SK-N-DZ (cell line): ENCODE results near the gene GALNT18. TPM values are rescaled to one million over a fixed set of nuclear protein-coding genes. Genes with fewer than 3 reads are reported as not detected.

ENCODE experiments used
- DNase-seq: peaks from one replicate; pipeline ENCODE4 v3.0.0-alpha.2; 2015; ENCODE audit warnings: low spot score
- polyA plus RNA-seq, 2 experiments: library from polyadenylated mRNA; depleted of rRNA; stranded (reverse); fragments of >200 nt; gene quantifications; 2 replicates each; pipeline ENCODE4 v1.2.3, GENCODE V29; 2014

Gene GALNT18
- 0.08 and 0.74 TPM in 2 replicates for polyA plus RNA-seq (2014; cell fraction: cytosol; rRNA removed)
- 0.07 and 0.37 TPM in 2 replicates for polyA plus RNA-seq (2014; cell fraction: nucleus; rRNA removed)

DNA sequence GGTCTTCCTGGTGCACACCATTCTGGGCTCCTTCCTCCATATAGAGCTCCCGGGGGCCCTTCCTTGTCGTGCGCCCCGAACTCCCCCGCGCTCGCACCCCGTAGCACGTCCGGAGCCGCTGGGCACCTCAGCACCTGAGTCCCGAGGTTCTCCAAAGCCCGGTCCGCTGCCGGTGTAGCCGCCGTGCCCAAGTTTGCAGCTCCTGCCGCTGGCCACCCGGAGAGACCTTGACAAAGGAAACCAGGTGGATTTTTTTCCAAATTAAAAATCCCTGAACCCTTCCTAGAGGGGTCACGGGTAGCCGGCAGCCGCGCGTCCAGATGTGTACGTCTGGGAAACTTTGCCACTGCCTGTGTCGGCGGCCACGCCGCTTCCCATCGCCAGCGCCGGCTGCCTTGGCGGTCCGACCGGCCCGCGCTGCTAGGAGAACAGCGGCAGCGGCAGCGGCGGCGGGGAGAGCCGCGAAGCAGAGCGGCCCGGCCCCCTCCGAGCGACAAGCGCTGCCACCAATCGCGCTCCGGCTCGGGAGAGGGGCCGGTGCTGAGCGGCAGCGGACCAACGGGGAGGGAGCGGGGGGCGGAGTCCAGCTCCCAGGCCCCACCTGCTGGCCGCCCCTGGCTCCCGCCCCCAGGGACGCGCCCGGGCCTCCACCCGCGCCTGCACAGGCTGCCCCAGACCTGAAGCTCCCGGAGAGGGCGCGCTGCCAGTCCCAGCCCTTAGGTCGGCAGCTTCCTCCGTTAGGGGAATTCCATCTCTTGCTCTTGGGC is at the start of gene GALNT18:
Gene GALNT18 (minus strand): TSS at position 433 of the 767 bp plus-strand sequence.
- DNase-seq: peak; percentile 85

DNA sequence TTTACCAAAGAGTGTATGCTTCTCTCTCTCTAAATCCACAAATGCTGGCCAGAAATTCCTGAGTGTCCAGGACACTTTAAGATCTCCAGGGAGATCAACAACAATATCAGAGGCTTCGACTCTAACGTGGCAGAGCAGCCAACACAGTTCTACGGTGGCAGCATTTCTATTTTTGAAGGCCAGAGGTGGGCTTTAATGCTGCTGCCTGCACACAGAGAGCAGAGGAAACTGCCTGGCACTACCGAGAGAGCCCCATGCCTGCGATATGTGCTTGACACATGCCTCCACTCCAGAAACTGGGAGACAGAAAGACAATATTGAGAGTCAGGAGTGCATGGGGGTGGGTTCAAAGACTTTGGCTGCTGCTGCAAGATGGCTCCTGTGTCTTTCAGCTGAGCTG is 48.8 kb upstream of the GALNT18 start:
- no peak for DNase-seq

GRCh38 chr11:11669233-11669846 is 47.5 kb upstream of the GALNT18 start:
- DNase-seq: no peak

DNA sequence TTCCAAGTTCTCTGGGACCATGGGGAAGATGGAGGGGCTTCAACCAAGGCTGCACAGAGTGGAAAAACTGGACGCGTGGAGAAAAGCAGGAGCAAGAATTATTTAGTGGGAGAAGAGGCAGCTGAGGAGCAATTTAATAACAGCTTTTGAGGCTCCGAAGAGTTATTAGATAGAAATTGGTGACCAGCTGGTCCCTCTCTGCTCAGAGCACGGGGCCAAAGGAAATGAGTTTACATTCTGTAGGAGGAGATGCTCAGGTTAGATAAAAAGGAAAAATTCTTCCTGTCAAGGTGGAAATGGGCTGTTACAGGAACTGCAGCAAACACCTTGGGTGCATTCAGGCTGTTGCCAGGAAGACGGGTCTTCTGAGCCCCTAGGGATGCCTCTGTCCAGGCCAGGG is 47.0 kb upstream of the GALNT18 start:
- no peak for DNase-seq

- DNase-seq: no peak
Observed at GRCh38 chr11:11668274-11668673, 46.5 kb upstream of the GALNT18 start.

DNA sequence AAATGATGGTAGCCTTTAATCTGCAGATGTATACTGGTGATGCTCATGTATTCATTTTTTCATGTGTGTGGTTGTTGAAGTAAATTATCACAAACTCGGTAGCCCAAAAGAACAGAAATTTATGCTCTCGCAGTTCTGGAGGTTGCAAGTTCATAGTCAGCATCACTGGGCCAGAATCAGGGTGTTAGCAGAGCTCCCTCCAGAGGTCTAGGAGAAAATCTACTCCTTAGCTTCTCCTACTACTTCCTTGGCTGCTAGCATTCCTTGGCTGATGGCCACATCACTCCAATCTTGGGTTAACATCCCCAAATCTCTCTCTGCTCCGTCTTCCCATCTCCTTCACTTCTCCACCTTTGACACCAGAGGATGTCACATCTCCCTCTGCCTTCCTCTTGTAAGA is 45.3 kb upstream of the GALNT18 start:
- no peak for DNase-seq

DNA sequence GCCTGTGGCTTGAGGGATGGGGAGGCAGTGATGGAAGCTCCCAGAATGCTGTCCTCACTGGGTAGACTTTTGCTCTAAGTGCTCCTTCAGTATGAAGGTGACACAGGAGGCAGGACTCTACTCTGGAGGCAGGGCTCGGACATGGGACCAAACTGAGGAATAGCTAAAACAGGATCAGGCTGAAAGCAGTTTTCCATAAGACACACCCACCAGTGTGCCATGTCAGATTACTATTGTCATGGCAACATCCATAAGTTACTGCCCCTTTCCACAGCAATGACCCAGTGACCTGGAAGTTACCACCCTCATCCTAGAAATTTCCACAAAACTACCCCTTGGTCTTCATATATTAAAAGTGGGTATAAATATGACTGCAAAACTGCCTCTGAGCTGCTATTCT is 43.6 kb upstream of the GALNT18 start:
- DNase-seq: no peak

DNA sequence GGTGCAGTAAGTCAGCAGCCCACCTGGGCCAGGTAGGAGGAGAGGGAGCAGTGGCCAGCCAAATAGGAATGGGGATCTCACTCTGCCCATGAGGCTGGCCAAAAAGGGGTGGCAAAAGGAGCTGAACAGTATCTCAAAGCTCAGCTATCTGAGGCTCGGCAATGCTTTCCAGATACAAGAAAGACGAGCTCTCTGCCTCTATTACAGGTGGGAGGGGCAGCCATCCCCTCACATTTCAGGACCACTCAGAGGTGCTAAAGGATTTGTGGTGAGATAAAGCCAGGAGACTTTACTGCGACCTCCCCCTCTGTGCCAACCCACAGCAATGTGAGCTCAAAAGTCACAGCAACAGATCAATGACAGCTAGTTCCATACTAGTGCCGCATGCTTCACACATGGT is 42.1 kb upstream of the GALNT18 start:
- DNase-seq: no peak

DNA sequence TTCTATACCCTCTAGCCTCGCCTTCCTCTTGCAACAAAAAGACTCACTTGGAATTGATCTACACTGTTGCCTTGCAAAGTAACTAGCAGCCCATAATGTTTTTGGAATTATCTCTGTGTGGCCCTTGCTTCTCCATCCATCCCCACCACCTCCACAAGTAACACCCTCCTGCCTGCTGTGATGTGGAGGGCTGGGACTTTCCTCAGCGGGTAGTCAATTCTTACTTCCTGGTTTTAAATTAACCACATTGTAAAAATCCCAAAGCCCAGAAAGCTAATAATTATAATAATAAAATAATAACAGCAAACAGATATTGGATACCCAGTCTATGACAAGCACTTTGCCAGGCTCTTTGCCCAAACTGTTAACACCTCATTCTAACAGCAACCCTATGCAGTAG is 40.8 kb upstream of the GALNT18 start:
- no peak for DNase-seq

DNA sequence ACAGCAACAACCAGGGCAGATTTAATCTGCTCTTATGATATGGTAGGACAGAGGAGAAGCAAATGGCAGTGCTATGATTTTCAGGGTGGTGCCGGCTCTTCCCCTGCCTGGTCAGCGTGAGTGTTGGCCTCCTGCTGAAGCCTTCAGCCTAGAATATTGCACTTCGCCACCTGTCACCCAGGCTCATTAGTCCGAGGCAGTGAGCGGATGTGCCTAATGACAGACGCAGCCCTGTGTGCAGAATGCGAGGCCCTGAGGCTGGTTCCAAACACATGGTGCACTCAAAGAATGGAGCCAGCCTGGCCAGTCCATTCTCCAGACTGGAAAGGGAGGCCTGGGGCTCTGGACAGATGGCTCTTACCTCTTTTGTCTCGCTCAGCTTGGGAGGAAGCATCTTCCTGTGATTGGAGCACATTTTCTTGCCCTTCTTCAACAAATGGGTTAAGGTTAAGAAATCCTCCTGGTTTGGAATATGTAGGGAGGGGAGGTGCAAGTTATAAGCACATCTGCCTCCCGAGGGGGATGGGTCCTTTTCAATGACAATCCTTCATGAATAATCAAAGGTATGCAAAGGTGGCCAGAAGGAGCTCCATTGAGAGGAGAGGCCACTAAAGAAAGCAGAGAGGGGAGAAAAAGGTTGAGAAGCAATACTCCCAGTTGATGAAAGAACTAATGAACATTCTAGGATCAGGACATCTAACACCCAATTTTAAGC is 39.7 kb upstream of the GALNT18 start:
- no peak for DNase-seq

GRCh38 chr11:11660363-11660740 is 38.5 kb upstream of the GALNT18 start:
- DNase-seq: no peak

- no peak for DNase-seq
Observed at GRCh38 chr11:11659567-11660362, 38.0 kb upstream of the GALNT18 start.

GRCh38 chr11:11657218-11657955 is 35.6 kb upstream of the GALNT18 start:
- no peak for DNase-seq

DNA sequence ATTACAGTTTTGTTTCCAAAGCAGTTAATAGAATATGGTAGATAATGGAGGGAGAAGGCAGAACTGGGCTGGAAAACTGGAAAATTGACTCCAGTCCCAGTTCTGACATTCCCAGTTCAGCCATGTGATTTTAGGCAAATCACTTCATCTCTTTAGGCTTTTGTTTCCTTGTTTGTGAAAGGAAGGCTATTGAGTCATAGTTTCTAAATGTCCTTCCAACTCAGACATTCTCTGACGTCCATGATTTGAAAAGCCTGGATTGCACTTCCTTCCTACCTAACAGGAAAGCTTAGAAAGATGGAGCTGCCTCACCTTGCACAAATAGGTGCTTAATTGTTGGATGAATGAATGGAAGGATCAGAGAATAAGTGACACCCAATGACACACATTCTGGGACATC is 19.8 kb upstream of the GALNT18 start:
- DNase-seq: no peak

GRCh38 chr11:11640996-11641395 is 19.2 kb upstream of the GALNT18 start:
- DNase-seq: no peak

DNA sequence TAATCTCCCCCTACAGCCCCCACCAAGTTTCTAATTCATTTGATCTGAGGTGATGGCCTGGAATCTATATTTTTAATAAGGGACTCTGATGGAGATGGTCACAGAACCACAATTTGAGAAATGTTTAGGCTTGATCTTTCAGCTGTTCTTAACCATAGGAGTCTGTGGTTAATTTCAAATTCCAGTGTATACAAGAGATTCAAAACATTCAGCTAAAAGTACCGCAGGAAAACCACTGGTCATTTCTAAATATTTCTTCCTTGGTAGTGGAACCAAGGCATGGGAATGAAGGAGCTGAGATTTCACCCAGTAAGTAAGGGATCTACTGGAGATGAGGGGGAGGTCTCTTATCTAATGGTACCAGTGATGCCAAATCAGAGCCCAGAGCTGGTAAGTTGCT is 18.3 kb upstream of the GALNT18 start:
- no peak for DNase-seq

GRCh38 chr11:11636671-11637070 is 14.9 kb upstream of the GALNT18 start:
- DNase-seq: no peak

DNA sequence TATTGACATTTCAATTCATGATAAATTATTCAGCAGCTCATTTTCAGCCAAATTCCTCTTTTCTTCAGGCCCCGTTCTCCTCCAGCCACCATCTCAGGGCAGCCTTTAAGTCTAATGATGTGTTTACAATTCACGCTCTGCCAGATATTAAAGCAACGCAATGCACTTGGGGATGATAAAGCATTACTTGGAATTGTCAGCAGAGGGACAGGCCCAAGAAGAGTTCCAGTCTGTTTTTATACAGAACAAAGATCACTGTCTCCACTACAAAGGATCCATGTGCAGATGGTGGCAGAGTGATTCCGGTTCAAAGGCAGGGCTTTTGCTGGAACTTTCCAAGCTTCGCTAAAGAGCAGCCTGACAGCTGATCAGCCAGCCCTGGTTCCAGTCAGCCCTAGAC is 13.6 kb upstream of the GALNT18 start:
- no peak for DNase-seq

DNA sequence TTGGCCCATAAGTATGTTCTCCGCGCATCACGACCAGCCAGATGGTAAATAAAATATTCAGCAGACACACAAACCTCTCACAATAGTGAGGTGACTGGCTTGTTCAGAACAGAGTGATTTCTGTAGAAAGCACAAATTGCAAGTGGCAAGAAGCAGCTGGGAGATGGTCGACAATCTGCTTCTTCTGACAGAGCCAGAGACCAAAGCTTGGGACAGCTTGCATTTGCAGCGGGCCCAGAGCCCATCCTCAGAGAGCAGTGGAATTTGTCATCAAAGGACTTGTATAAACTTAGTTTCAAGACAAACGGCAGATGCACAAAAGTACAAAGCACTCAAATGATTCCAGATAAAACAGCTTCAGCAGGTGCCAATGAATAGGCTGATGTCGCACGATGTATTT is 7.6 kb upstream of the GALNT18 start:
- no peak for DNase-seq

- no peak for DNase-seq
Observed at GRCh38 chr11:11628651-11629050, 6.8 kb upstream of the GALNT18 start.

GRCh38 chr11:11626128-11626527 is 4.3 kb upstream of the GALNT18 start:
- no peak for DNase-seq
